HepG2 (cell line): Measurements from ENCODE around the gene TPI1. TPM values are rescaled to one million over a fixed set of nuclear protein-coding genes. Genes with fewer than 3 reads are reported as not detected.

Source experiments
- ARHGAP35 ChIP-seq: sonication (generic); formaldehyde crosslinking; IDR thresholded peaks from 2 replicates; pipeline ENCODE4 v1.9.0; 2022; ENCODE audit warnings: mild to moderate bottlenecking, inconsistent platforms, moderate library complexity, missing genetic modification reagents, borderline replicate concordance
- DRAP1 ChIP-seq: IDR thresholded peaks from 2 replicates; pipeline ENCODE4 v1.6.1; 2016; ENCODE audit warnings: missing genetic modification reagents, missing compliant biosample characterization
- DZIP1 ChIP-seq: sonication (generic); formaldehyde crosslinking; IDR thresholded peaks from 2 replicates; pipeline ENCODE4 v1.5.0; 2020; ENCODE audit warnings: mild to moderate bottlenecking, missing genetic modification reagents
- ELF1 ChIP-seq: sonication (generic); formaldehyde crosslinking; IDR thresholded peaks from 2 replicates; pipeline ENCODE4 v1.4.0; 2020; ENCODE audit warnings: missing genetic modification reagents
- EP300 ChIP-seq, 3 experiments: sonication (generic) in 1 of 3; formaldehyde crosslinking in 1 of 3; IDR thresholded peaks; 2 replicates each; pipeline versions ENCODE4 v1.5.1 to v1.6.1; 2011 to 2020; ENCODE audit warnings: low read depth in 2 of 3, low read length in 2 of 3, borderline replicate concordance in 1 of 3, improper control_type of control experiment in 1 of 3, mild to moderate bottlenecking in 1 of 3, missing genetic modification reagents in 1 of 3, moderate library complexity in 1 of 3
- FLYWCH1 ChIP-seq: sonication (generic); formaldehyde crosslinking; IDR thresholded peaks from 2 replicates; pipeline ENCODE4 v1.8.1; 2023; ENCODE audit warnings: mild to moderate bottlenecking, missing genetic modification reagents
- KLF13 ChIP-seq: sonication (generic); formaldehyde crosslinking; IDR thresholded peaks from 2 replicates; pipeline ENCODE4 v1.4.0; 2020; ENCODE audit warnings: mild to moderate bottlenecking, missing genetic modification reagents
- MYC ChIP-seq: sonication (generic); formaldehyde crosslinking; IDR thresholded peaks from 2 replicates; pipeline ENCODE4 v1.9.0; 2021; ENCODE audit warnings: missing genetic modification reagents, borderline replicate concordance
- POLR2A ChIP-seq, 2 experiments: IDR thresholded peaks; 2 replicates each; pipeline ENCODE4 v1.6.1; 2011; ENCODE audit warnings: low read depth in 2 of 2, low read length in 2 of 2, mild to moderate bottlenecking in 1 of 2, moderate library complexity in 1 of 2; ENCODE audit not compliant: insufficient read depth in 1 of 2
- POLR2AphosphoS5 ChIP-seq: IDR thresholded peaks from 2 replicates; pipeline ENCODE4 v1.6.1; 2012; ENCODE audit warnings: low read depth, low read length
- POLR2G ChIP-seq: fragments of 200-400 bp; formaldehyde crosslinking; IDR thresholded peaks from 2 replicates; pipeline ENCODE4 v1.6.1; 2018; ENCODE audit warnings: mild to moderate bottlenecking, low read depth, low read length, moderate library complexity
- RARG ChIP-seq: sonication (generic); formaldehyde crosslinking; IDR thresholded peaks from 2 replicates; pipeline ENCODE4 v1.4.0; 2020; ENCODE audit warnings: low read depth, mild to moderate bottlenecking, missing genetic modification reagents
- REPIN1 ChIP-seq: sonication (generic); formaldehyde crosslinking; IDR thresholded peaks from 2 replicates; pipeline ENCODE4 v1.8.0; 2022; ENCODE audit warnings: missing genetic modification reagents, low read depth, mild to moderate bottlenecking, borderline replicate concordance
- SP1 ChIP-seq, 2 experiments: fragments of 450-650 bp in 1 of 2; sonication (generic) in 1 of 2; formaldehyde crosslinking in 1 of 2; IDR thresholded peaks; 2 replicates each; pipeline versions ENCODE4 v1.4.0 to v1.6.1; 2016 to 2020; ENCODE audit warnings: missing genetic modification reagents in 1 of 2
- THAP9 ChIP-seq: sonication (generic); formaldehyde crosslinking; IDR thresholded peaks from 2 replicates; pipeline ENCODE4; 2020; ENCODE audit warnings: missing genetic modification reagents, mild to moderate bottlenecking, borderline replicate concordance
- YEATS2 ChIP-seq: sonication (generic); formaldehyde crosslinking; IDR thresholded peaks from 2 replicates; pipeline ENCODE4 v1.4.0; 2020; ENCODE audit warnings: missing genetic modification reagents, borderline replicate concordance
- ZNF224 ChIP-seq: sonication (generic); formaldehyde crosslinking; IDR thresholded peaks from 2 replicates; pipeline ENCODE4 v1.5.0; 2020; ENCODE audit warnings: mild to moderate bottlenecking, missing genetic modification reagents
- ZNF264 ChIP-seq: sonication (generic); formaldehyde crosslinking; IDR thresholded peaks from 2 replicates; pipeline ENCODE4 v1.4.0; 2020; ENCODE audit warnings: missing genetic modification reagents
- ZNF441 ChIP-seq: sonication (generic); formaldehyde crosslinking; IDR thresholded peaks from 2 replicates; pipeline ENCODE4 v1.7.0; 2021; ENCODE audit warnings: missing genetic modification reagents, borderline replicate concordance
- ZNF598 ChIP-seq: sonication (generic); formaldehyde crosslinking; IDR thresholded peaks from 2 replicates; pipeline ENCODE4 v1.5.1; 2020; ENCODE audit warnings: mild to moderate bottlenecking, missing genetic modification reagents, borderline replicate concordance
- ZNF879 ChIP-seq: sonication (generic); formaldehyde crosslinking; IDR thresholded peaks from 2 replicates; pipeline ENCODE4 v1.8.1; 2023; ENCODE audit warnings: missing genetic modification reagents
- polyA plus RNA-seq, 8 experiments: library from polyadenylated mRNA; depleted of rRNA in 3 of 8; stranded (reverse) in 7 of 8; unstranded in 1 of 8; fragments of >200 nt; fragmentation: Illumina TruSeq in 4 of 8; extraction: Trizol in 4 of 8; gene quantifications; 2 replicates each; pipeline versions ENCODE4 v1.2.1 to v1.2.3, GENCODE V29; 2011 to 2016; ENCODE audit warnings: low read depth in 4 of 8, missing spikeins in 1 of 8, mixed read lengths in 1 of 8; ENCODE audit not compliant: insufficient read depth in 1 of 8
- total RNA-seq, 5 experiments: library from RNA; depleted of rRNA; stranded (reverse); fragments of >200 nt; fragmentation: Illumina TruSeq; extraction: Trizol; gene quantifications; 2 replicates each; pipeline ENCODE4 v1.2.3, GENCODE V29; 2016; ENCODE audit warnings: low read depth in 1 of 5

TPI1 gene
- total and polyA plus RNA-seq, 2 of the 13 experiments (the other 11 are each of a cell fraction or from before 2014, with no cell fraction given) = 945 to 2,535 TPM

- TF ChIP-seq DRAP1 (CRISPR knock-in tag) = peak; percentile 57; the same call in 1 of the 2 replicates
- TF ChIP-seq ARHGAP35 (CRISPR knock-in tag) = no peak
- TF ChIP-seq POLR2G = peak; percentile 59
- TF ChIP-seq ZNF224 (CRISPR knock-in tag) = 0 out of 2 replicates have a peak, but pooled peaks have one; percentile 78
- TF ChIP-seq ZNF441 (CRISPR knock-in tag) = no peak
- peak; percentile 81; the same call in 1 of the 2 replicates for TF ChIP-seq YEATS2 (CRISPR knock-in tag)
- no peak for TF ChIP-seq SP1 (IDR thresholded peaks at IDR 0.05)
- peak; percentile 57; the same call in 1 of the 2 replicates for TF ChIP-seq SP1 (CRISPR knock-in tag; IDR thresholded peaks at IDR 0.05)
- TF ChIP-seq ZNF264 (CRISPR knock-in tag) = peak; percentile 25; the same call in 1 of the 2 replicates
- TF ChIP-seq DZIP1 = no peak
- peak; percentile 21; the same call in 1 of the 2 replicates for TF ChIP-seq MYC (CRISPR knock-in tag)
- TF ChIP-seq THAP9 (CRISPR knock-in tag) = peak; percentile 53; the same call in 1 of the 2 replicates
- no peak for TF ChIP-seq ZNF879 (CRISPR knock-in tag)
- TF ChIP-seq RARG (CRISPR knock-in tag) = no peak
- peak; percentile 30; the same call in 1 of the 2 replicates for TF ChIP-seq REPIN1 (CRISPR knock-in tag)
- TF ChIP-seq POLR2A (IDR thresholded peaks at IDR 0.05; ENCODE audit: insufficient read depth in 1 of 2, low read depth in 2 of 2, low read length in 2 of 2) = peak in 1 of 2 experiments; percentile 64; a peak in 2 of 4 replicates
- no peak for TF ChIP-seq FLYWCH1 (CRISPR knock-in tag)
- TF ChIP-seq POLR2AphosphoS5 = peak; percentile 58
- no peak for TF ChIP-seq ZNF598 (CRISPR knock-in tag)
- no peak for TF ChIP-seq KLF13 (CRISPR knock-in tag)
- TF ChIP-seq ELF1 (CRISPR knock-in tag) = peak; percentile 85
- TF ChIP-seq EP300 (IDR thresholded peaks at IDR 0.05; ENCODE audit: low read depth in 2 of 2, low read length in 2 of 2) = peak in 1 of 2 experiments; percentile 63; a peak in 1 of 4 replicates
- TF ChIP-seq EP300 (CRISPR knock-in tag; IDR thresholded peaks at IDR 0.05; ENCODE audit: borderline replicate concordance) = no peak
Measured at GRCh38 chr12:6904280-6905276, 37.2 kb downstream of the TPI1 start, which contains the start of gene LRRC23 (continued).
